Activated CD8-positive, alpha-beta T cell treated with anti-CD3 and anti-CD28 coated beads for 36 hours (primary cell): ENCODE data around the gene TATDN3. TPM values are rescaled to one million over a fixed set of nuclear protein-coding genes. Genes with fewer than 3 reads are reported as not detected.

ENCODE experiments used
- total RNA-seq, 2 experiments: library from RNA; stranded (reverse); gene quantifications; one replicate each; pipeline ENCODE4 v1.2.3, GENCODE V29; 2021

Gene TATDN3
- total RNA-seq, 2 experiments from 2014 or later, result 17.4 to 24.2 TPM

Other genes with a start within 250 kb of the TATDN3 start
- gene ATF3, start 183.1 kb upstream of the TATDN3 start, total RNA-seq, result 10 to 100 TPM; 35.4 to 41.3 TPM
- gene BATF3, start 92.1 kb upstream of the TATDN3 start, total RNA-seq, result 10 to 100 TPM; 52.6 to 61.3 TPM
- gene NSL1, start 117 bp upstream of the TATDN3 start, total RNA-seq, result 10 to 100 TPM; 29.6 to 34.9 TPM
- gene SPATA45, start 55.8 kb downstream of the TATDN3 start, total RNA-seq, result not detected
- 10 to 100 TPM; 11.9 to 12.2 TPM for gene FLVCR1, start 66.4 kb downstream of the TATDN3 start, total RNA-seq
- gene VASH2, start 158.6 kb downstream of the TATDN3 start, total RNA-seq, result under 1 TPM; 0.11 to 0.25 TPM
- 10 to 100 TPM; 41.1 to 44.2 TPM for gene ANGEL2, start 224.0 kb downstream of the TATDN3 start, total RNA-seq